RWPE2 (cell line): ENCODE measurements around the gene STAT5B.

Experiments
- ATAC-seq: fragments of 200-7000 bp; cut with Tn5 transposase; 3 replicates; pipeline ENCODE4 v1.9.1; 2021; ENCODE audit warnings: low read depth
- DNase-seq: peaks from one replicate; pipeline ENCODE4 v3.0.0-alpha.2; 2020; ENCODE audit warnings: low spot score
- H3K27ac ChIP-seq: fragments of 450-650 bp; 2 replicates; pipeline ENCODE4 v1.5.1; 2017; ENCODE audit warnings: mild to moderate bottlenecking; ENCODE audit not compliant: poor library complexity, severe bottlenecking
- H3K27me3 ChIP-seq: fragments of 250-450 bp; sonication (Bioruptor Pico); 2 replicates; pipeline ENCODE4 v1.5.1; 2021; ENCODE audit warnings: mild to moderate bottlenecking, moderate library complexity; ENCODE audit not compliant: insufficient read depth, poor library complexity, severe bottlenecking
- H3K36me3 ChIP-seq: fragments of 250-450 bp; sonication (Bioruptor Pico); 2 replicates; pipeline ENCODE4 v1.5.1; 2020; ENCODE audit warnings: low read depth, mild to moderate bottlenecking, moderate library complexity
- H3K4me1 ChIP-seq: fragments of 250-450 bp; sonication (Bioruptor Pico); 2 replicates; pipeline ENCODE4 v1.5.1; 2021; ENCODE audit warnings: mild to moderate bottlenecking, moderate library complexity; ENCODE audit not compliant: insufficient read depth, poor library complexity, severe bottlenecking
- H3K4me3 ChIP-seq: fragments of 250-450 bp; sonication (Bioruptor Pico); 2 replicates; pipeline ENCODE4 v1.5.1; 2021; ENCODE audit warnings: mild to moderate bottlenecking, moderate library complexity; ENCODE audit not compliant: severe bottlenecking
- H3K9me3 ChIP-seq: fragments of 250-450 bp; sonication (Bioruptor Pico); 2 replicates; pipeline ENCODE4 v1.5.1; 2021; ENCODE audit warnings: mild to moderate bottlenecking, moderate library complexity; ENCODE audit not compliant: severe bottlenecking
- TF ChIP-seq, protein P1 (sequence below): fragments of 450-650 bp; IDR thresholded peaks from one replicate; pipeline ENCODE4 v1.5.1; 2017; ENCODE audit warnings: mild to moderate bottlenecking, moderate library complexity; ENCODE audit not compliant: poor library complexity, severe bottlenecking

The STAT5B gene

DNA sequence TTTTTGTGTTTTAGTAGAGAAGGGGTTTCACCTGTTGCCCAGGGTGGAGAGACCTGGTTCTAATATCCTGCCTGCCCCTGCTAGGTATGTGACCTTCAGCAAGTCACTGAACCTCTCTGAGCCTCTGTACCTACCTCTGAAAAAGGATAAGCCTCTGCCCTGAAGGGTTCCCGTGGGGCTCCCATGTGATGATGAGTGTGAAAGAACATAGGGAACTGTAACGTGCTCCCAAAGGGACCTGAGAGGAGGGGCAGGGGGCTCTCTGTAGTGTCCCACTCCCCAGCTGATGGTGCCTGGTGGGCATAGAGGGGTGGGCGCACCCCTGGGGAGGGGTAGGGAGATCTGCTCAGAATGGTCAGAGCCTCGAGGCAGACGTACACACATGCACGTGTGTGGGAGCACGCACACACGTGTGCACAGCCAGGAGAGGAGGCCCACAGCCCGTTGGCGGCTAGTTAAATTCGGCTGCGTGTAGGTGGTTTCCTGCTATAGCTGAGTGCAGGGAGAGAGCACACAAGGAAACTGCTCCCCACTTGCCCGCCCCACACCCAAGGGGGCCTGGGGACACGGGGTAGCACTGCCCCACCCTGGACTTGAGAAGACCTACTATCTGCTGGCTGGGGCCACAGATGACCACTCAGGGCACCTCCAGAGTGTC, 101.9 kb downstream of the STAT5B start:
- Histone ChIP-seq H3K4me3 (no peak overlapping the region), H3K36me3 (no peaks in the 10 kb centered on the region), H3K4me1 (no peaks in the 10 kb centered on the region), H3K27me3 (no peaks in the 10 kb centered on the region), H3K9me3 (no peaks in the 10 kb centered on the region), H3K27ac (no peak overlapping the region)
- no peak for ATAC-seq
- no peak for DNase-seq
- TF ChIP-seq, protein P1, sequence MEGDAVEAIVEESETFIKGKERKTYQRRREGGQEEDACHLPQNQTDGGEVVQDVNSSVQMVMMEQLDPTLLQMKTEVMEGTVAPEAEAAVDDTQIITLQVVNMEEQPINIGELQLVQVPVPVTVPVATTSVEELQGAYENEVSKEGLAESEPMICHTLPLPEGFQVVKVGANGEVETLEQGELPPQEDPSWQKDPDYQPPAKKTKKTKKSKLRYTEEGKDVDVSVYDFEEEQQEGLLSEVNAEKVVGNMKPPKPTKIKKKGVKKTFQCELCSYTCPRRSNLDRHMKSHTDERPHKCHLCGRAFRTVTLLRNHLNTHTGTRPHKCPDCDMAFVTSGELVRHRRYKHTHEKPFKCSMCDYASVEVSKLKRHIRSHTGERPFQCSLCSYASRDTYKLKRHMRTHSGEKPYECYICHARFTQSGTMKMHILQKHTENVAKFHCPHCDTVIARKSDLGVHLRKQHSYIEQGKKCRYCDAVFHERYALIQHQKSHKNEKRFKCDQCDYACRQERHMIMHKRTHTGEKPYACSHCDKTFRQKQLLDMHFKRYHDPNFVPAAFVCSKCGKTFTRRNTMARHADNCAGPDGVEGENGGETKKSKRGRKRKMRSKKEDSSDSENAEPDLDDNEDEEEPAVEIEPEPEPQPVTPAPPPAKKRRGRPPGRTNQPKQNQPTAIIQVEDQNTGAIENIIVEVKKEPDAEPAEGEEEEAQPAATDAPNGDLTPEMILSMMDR, result no peak

DNA sequence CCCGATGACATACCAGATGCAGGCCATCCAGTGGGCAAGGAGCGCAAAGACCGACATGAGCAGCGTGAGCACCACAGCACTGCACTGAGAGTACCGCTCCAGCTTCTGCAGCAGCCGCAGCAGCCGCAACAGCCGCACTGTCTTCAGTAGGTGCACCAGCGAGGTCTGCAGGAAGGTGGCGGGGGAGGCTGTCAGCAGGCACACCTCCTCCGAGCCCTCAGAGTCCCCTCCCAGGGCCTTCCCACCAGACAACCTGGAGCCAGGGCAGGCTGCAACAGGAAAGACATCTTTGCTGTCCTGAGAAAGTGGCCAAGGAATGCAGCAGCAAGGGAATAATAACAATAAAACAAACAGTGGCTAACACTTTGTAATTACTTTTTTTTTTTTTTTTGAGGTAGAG, 104.4 kb downstream of the STAT5B start:
- no peaks in the 10 kb centered on the region for H3K9me3 ChIP-seq
- DNase-seq, result no peak
- no peaks in the 10 kb centered on the region for H3K27me3 ChIP-seq
- H3K4me1 ChIP-seq, result no peaks in the 10 kb centered on the region
- ATAC-seq, result peak; percentile 79
- TF ChIP-seq, protein P1, result peak; percentile 14
- H3K36me3 ChIP-seq, result no peaks in the 10 kb centered on the region
- H3K27ac ChIP-seq, result no peak overlapping the region
- no peak overlapping the region for H3K4me3 ChIP-seq

DNA sequence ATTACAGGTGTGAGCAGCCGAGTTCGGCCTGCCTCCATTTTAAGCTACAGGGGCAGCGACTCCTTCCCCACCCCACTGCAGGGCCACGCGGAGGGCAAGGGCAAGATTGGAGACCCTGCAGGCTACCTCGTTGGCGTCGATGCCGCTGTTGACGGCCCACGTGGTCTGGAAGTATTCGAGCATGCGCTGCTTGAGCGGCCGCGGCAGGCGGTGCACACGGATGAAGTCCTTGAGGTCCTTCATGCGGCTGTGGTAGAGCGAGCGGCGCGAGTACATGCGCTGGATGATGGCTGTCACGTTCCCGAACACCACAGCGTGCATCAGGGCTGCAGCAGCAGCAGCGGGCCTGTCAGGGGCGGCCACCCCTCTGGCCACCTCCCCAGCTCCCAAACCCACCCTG, 106.8 kb downstream of the STAT5B start:
- H3K27ac ChIP-seq, result no peak overlapping the region
- ATAC-seq (no peak), DNase-seq (no peak)
- H3K4me3 ChIP-seq, result no peak overlapping the region
- no peaks in the 10 kb centered on the region for H3K4me1 ChIP-seq
- H3K36me3 ChIP-seq, result no peaks in the 10 kb centered on the region
- H3K27me3 ChIP-seq, result no peaks in the 10 kb centered on the region
- TF ChIP-seq, protein P1, result no peak
- no peaks in the 10 kb centered on the region for H3K9me3 ChIP-seq

DNA sequence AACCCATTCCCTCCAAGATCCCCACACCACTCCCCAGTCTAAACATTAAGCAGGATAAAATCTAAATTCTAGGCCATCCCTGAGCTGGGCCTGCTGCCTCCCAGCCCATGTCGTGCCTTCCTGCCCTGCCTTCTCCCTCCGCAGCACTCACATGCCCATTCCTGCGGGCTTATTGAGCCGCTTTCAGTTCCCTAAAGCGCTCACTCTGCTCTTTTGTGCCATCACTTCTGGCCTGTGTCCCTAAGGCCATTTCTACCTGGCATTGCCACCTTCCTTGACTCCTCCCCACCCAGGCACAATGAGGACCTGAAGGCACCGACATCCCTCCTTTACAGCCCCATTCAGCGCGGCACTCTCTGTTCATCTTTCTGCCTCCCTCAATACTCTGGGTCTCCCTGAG, 108.4 kb downstream of the STAT5B start:
- ATAC-seq (no peak), DNase-seq (no peak)
- Histone ChIP-seq H3K9me3 (no peaks in the 10 kb centered on the region), H3K27ac (no peak overlapping the region), H3K27me3 (no peaks in the 10 kb centered on the region), H3K4me3 (no peak overlapping the region), H3K4me1 (no peaks in the 10 kb centered on the region), H3K36me3 (no peaks in the 10 kb centered on the region)
- TF ChIP-seq, protein P1, result no peak

DNA sequence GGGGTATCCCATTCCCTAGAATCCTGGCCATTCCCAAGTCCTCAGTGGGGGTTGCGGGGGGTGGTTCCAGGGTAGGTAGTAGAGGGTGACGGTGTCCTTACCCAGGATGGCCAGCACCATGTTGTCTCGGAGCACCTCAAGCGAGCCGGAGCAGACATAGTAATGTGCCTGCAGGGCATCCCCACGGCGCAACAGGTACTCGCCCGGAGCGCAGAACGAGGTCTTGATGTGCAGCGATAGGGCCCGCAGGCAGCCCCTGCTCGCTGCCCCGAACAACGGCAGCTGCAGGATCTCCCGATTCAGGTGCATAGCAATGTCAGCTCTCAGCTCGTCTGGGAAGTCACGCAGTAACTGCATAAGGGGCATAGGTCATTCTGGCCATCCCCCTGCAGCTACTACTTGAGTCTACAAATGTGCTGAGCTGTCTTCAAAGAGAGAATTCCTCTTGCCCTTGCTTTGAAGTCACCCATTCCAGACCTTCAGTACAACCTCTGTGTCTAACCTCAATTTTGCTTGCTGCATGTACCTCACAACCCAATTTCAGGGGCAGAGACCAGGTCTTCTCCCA, 109.9 kb downstream of the STAT5B start:
- no peak for DNase-seq
- no peak for ATAC-seq
- Histone ChIP-seq H3K27ac (no peak overlapping the region), H3K4me3 (no peak overlapping the region), H3K9me3 (no peaks in the 10 kb centered on the region), H3K27me3 (no peaks in the 10 kb centered on the region), H3K36me3 (no peaks in the 10 kb centered on the region), H3K4me1 (no peaks in the 10 kb centered on the region)
- TF ChIP-seq, protein P1, result no peak
